Measurements from ENCODE around the gene SF3B2. TPM values are rescaled to one million over a fixed set of nuclear protein-coding genes. Genes with fewer than 3 reads are reported as not detected.
"Not testable (repeated sequence)": the region's sequence is repeated elsewhere in the genome, so short reads cannot be mapped to it uniquely, and the experiment has no call there.

Gene SF3B2
- total and polyA plus RNA-seq, 4 experiments from 2014 or later, result 74.4 to 240 (median 183) TPM

DNA sequence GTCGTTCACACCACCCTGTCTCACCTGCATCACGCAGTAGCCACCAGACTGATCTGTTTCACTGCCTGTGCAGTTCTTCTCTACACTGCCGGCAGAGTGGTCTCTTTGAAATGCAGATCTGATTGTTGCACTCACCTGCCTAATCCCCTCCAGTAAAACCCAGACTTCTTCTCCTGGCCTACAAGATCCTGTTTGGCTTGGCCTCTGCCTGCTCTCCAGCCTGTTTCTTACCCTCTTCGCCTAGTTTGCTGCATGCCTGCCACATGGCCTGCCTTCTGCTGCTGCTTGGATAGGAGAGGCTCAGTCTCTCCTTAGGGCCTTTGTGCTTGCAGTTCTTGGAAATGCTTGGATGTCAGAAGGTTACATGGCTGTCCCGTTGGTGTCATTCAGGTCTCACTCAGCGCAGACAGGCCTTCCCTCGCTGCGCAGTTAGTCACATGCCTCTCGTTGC lies 59.9 kb downstream of the SF3B2 start:
- H3K4me3 Mint-ChIP-seq, result peak overlapping the region in 7 of 8 donors; percentile 15 to 79 (median 43)
- peaks cover 99% of the 10 kb centered on the region for H3K4me1 ChIP-seq (ENCODE audit: insufficient read depth, low read length)
- POLR2A ChIA-PET (ENCODE audit: partially characterized antibody), result interaction anchor here (1.1 to 1.9 kb wide), 2 partner anchors 10 to 41 kb away, joined by 4 to 11 read pairs; partner anchors contain the start of gene PACS1
- no peaks in the 10 kb centered on the region for H3K9me3 ChIP-seq (ENCODE audit: control insufficient read depth in 1 of 2, low read length in 2 of 2)
- no peak overlapping the region for H3K27ac ChIP-seq (ENCODE audit: low read depth, low read length)
- peaks cover 71 to 97% (median 80%) of the 10 kb centered on the region in 4 donors for H3K4me1 Mint-ChIP-seq
- H3K9me3 Mint-ChIP-seq, result no peaks in the 10 kb centered on the region
- H3K36me3 Mint-ChIP-seq, result peaks cover 13 to 20% of the 10 kb centered on the region in 2 donors
- CTCF ChIA-PET (ENCODE audit: partially characterized antibody), result interaction anchor here (1.2 to 1.4 kb wide), 2 partner anchors 14 to 43 kb away, joined by 3 to 4 read pairs; no protein-coding TSS in a partner anchor
- peaks cover 2% of the 10 kb centered on the region for H3K36me3 ChIP-seq (ENCODE audit: insufficient read depth, low read length)
- intact Hi-C loops (cut with micrococcal nuclease), result no loop called here
- no peaks in the 10 kb centered on the region for H3K27me3 ChIP-seq (ENCODE audit: insufficient read depth, low read length)
- H3K27ac Mint-ChIP-seq, result peak overlapping the region; percentile 65 to 96 (median 90)
- no peak for DNase-seq
- no peaks in the 10 kb centered on the region for H3K27me3 Mint-ChIP-seq
- H3K4me3 ChIP-seq (ENCODE audit: low read length in 2 of 2), result no peak overlapping the region

DNA sequence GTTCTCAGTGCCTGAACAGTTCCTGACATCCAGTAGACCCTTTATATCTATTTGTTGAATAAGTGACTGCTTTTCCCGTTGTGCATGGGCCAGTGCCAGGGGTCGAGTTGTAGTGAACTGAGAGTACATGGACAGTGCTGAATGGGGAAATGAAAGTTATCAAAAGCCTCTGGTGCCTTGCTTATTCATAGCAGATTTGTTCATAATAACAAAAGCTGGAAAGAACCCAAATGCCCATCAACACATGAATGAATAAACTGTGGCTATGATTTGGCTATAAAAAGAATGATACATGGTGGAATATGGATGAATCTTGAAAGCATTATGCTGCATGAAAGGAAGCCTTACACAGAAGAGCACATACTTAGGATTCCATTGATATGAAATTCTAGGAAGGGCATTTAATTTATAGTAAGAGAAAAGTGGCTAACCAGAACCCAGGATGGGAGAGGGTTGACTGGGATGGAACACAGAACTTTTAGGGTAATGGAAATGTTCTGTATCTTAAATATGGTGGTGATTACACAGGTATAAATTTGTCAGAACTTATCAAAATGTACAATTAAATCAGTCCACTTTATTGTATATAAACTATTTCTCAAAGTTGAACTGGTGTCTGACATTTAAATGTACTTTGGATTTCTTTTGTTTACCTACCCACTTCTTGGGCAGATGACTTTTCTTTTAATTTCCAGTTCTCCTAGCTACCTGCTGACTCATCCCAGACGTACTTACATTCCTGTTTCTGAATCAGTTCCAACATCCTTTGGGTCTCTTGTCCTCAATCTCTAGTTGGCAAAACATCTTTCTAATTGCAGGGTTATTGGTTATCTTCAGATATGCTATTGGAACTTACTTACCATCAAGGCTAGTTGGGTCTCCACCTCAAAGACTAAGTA lies 60.7 kb downstream of the SF3B2 start:
- CTCF ChIA-PET (ENCODE audit: partially characterized antibody), result interaction anchor here (1.4 to 14.8 kb wide), 2 partner anchors 13 to 43 kb away, joined by 3 to 231 read pairs; partner anchors contain the start of gene PACS1
- no peaks in the 10 kb centered on the region for H3K36me3 ChIP-seq (ENCODE audit: insufficient read depth, low read length)
- Mint-ChIP-seq H3K27ac (peak overlapping the region; percentile 84 to 96 (median 90)), H3K36me3 (peaks cover 7 to 14% of the 10 kb centered on the region in 2 donors), H3K4me1 (peaks cover 69 to 97% (median 79%) of the 10 kb centered on the region in 4 donors), H3K4me3 (peak overlapping the region; percentile 48 to 85 (median 70)), H3K9me3 (no peaks in the 10 kb centered on the region), H3K27me3 (no peaks in the 10 kb centered on the region)
- intact Hi-C loops (cut with micrococcal nuclease), result no loop called here
- peak overlapping the region; percentile 49 for H3K27ac ChIP-seq (ENCODE audit: low read depth, low read length)
- POLR2A ChIA-PET (ENCODE audit: partially characterized antibody), result interaction anchor here (7.9 to 10.3 kb wide), 3 partner anchors 12 to 43 kb away, joined by 90 to 185 read pairs (median 128); partner anchors contain the start of gene PACS1
- H3K4me3 ChIP-seq (ENCODE audit: low read length in 2 of 2), result no peak overlapping the region
- H3K9me3 ChIP-seq (ENCODE audit: control insufficient read depth in 1 of 2, low read length in 2 of 2), result no peaks in the 10 kb centered on the region
- H3K27me3 ChIP-seq (ENCODE audit: insufficient read depth, low read length), result no peaks in the 10 kb centered on the region
- DNase-seq, result no peak
- H3K4me1 ChIP-seq (ENCODE audit: insufficient read depth, low read length), result peaks cover 99% of the 10 kb centered on the region

DNA sequence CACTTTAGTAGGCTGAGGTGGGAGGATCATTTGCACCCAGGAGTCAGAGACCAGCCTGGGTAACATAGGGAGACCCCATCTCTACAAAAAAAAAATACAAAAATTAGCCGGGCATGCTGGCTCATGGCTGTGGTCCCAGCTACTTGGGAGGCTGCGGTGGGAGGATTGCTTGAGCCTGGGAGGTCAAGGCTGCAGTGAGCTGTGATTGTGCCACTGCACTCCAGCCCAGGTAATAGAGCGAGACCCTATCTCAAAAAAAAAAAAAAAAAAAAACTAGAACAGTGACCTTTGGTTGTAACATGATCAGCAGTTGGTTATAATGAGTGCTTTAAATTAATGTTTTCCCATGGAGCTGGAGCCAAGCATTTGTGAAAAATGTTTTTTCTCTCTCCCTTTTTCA lies 62.8 kb downstream of the SF3B2 start:
- H3K36me3 Mint-ChIP-seq; H3K36me3 ChIP-seq (ENCODE audit: insufficient read depth, low read length); H3K27me3 Mint-ChIP-seq; H3K9me3 Mint-ChIP-seq; DNase-seq; H3K27me3 ChIP-seq (ENCODE audit: insufficient read depth, low read length); H3K9me3 ChIP-seq (ENCODE audit: control insufficient read depth in 1 of 2, low read length in 2 of 2): not testable (repeated sequence)
- Mint-ChIP-seq H3K27ac (peak overlapping the region; percentile 69 to 96 (median 86)), H3K4me3 (peak overlapping the region; percentile 22 to 89 (median 78)), H3K4me1 (peaks cover 65 to 97% (median 79%) of the 10 kb centered on the region in 4 donors)
- peaks cover 99% of the 10 kb centered on the region for H3K4me1 ChIP-seq (ENCODE audit: insufficient read depth, low read length)
- ChIA-PET POLR2A (ENCODE audit: partially characterized antibody) (interaction anchor here (0.7 to 10.3 kb wide), 9 partner anchors 7 to 112 kb away, joined by 3 to 185 read pairs (median 8); partner anchors contain the start of genes BANF1, PACS1 and SF3B2), CTCF (ENCODE audit: partially characterized antibody) (interaction anchor here (1.2 to 14.8 kb wide), 7 partner anchors 12 to 45 kb away, joined by 5 to 231 read pairs (median 21); partner anchors contain the start of gene PACS1)
- peak overlapping the region; percentile 51 for H3K27ac ChIP-seq (ENCODE audit: low read depth, low read length)
- intact Hi-C loops (cut with micrococcal nuclease), result loop anchor here (1.0 to 5.0 kb wide), 3 partner anchors 11 to 33 kb away; no protein-coding TSS in a partner anchor
- peak overlapping the region in 1 of 2 donors; percentile 44 for H3K4me3 ChIP-seq (ENCODE audit: low read length in 2 of 2)

DNA sequence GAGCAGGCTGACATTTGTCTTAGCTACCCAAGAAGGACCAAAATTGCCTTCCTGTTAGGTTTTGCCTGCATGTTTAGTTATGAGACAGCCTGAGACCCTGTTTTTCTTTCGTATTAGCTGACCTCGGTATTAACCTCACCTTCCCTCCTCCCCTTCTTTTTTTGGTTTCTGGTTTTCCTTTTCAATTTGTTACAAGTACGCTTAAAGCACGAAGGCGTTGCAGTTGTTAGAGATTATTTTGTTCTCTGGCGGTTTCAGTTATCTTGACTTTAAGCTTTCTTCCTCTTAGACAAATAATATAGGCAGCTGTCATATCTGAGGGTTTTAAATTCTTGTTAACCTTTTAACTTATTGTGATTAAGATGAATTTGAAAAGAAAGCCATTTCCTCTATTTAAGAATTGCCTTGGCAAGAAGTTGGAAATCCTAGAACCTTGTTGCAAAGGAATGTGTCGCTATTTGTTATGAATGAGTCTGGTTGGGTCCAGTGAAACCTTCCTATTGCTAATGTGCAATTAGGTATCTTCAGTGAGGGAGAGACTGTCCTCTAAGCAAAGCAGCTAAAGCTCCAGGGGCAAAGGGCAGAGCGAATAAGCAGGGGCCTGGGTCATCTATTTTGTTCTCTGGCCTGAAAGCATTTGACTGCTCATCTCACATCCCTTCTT lies 63.6 kb downstream of the SF3B2 start:
- ChIA-PET CTCF (ENCODE audit: partially characterized antibody) (interaction anchor here (0.8 to 14.8 kb wide), 12 partner anchors 8 to 58 kb away, joined by 3 to 231 read pairs (median 8); partner anchors contain the start of gene PACS1), POLR2A (ENCODE audit: partially characterized antibody) (interaction anchor here (0.5 to 10.3 kb wide), 17 partner anchors 8 to 477 kb away, joined by 3 to 185 read pairs (median 4); partner anchors contain the start of genes BANF1, BRMS1, CCDC85B and PACS1)
- intact Hi-C loops (cut with micrococcal nuclease), result loop anchor here (1.0 to 5.0 kb wide), 3 partner anchors 11 to 33 kb away; no protein-coding TSS in a partner anchor
- H3K9me3 ChIP-seq (ENCODE audit: control insufficient read depth in 1 of 2, low read length in 2 of 2), result no peaks in the 10 kb centered on the region
- peak; percentile 54 to 79 (median 74) for DNase-seq
- peaks cover 100% of the 10 kb centered on the region for H3K4me1 ChIP-seq (ENCODE audit: insufficient read depth, low read length)
- no peaks in the 10 kb centered on the region for H3K27me3 ChIP-seq (ENCODE audit: insufficient read depth, low read length)
- peak overlapping the region; percentile 51 for H3K27ac ChIP-seq (ENCODE audit: low read depth, low read length)
- H3K36me3 ChIP-seq (ENCODE audit: insufficient read depth, low read length), result no peaks in the 10 kb centered on the region
- H3K9me3 Mint-ChIP-seq, result no peaks in the 10 kb centered on the region
- H3K27ac Mint-ChIP-seq, result peak overlapping the region; percentile 38 to 96 (median 86)
- H3K4me3 ChIP-seq (ENCODE audit: low read length in 2 of 2), result peak overlapping the region; percentile 5 to 44
- H3K36me3 Mint-ChIP-seq, result peaks cover 0 to 7% of the 10 kb centered on the region in 2 donors
- H3K4me1 Mint-ChIP-seq, result peaks cover 67 to 100% (median 82%) of the 10 kb centered on the region in 4 donors
- H3K4me3 Mint-ChIP-seq, result peak overlapping the region; percentile 22 to 89 (median 78)
- H3K27me3 Mint-ChIP-seq, result no peaks in the 10 kb centered on the region

DNA sequence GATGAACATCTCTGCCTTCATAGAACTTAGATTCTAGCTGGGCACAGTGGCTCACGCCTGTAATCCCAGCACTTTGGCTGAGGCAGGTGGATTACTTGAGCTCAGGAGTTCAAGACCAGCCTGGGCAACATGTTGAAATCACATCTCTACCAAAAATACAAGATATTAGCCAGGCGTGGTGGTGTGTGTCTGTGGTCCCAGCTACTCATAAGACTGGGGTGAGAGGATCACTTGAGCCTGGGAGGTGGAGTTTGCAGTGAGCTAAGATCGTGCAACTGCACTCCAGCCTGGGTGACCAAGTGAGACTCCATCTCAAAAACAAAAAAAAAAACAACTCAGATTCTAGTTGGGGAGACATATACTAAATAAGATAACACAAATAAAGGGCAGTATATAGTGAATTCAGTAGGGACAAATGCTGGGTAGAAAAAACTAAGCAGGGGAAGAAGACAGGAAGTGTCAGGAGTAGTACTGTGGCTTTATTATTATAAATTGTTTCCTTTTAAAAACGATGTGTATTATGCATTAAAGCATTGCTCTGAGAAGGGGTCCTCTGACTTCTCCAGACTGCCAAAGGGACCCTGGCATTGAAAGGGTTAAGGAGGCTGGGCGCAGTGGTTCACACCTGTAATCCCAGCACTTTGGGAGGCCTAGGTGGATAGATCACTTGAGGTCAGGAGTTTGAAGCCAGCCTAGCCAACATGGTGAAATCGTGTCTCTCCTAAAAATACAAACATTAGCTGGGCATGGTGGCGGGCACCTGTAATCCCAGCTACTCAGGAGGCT lies 64.6 kb downstream of the SF3B2 start:
- POLR2A ChIA-PET (ENCODE audit: partially characterized antibody), result interaction anchor here (0.8 to 10.3 kb wide), 10 partner anchors 9 to 478 kb away, joined by 3 to 185 read pairs (median 6); partner anchors contain the start of genes BRMS1, CCDC85B, PACS1 and SF3B2
- DNase-seq, result no peak
- H3K27me3 Mint-ChIP-seq, result no peaks in the 10 kb centered on the region
- Histone ChIP-seq H3K36me3 (ENCODE audit: insufficient read depth, low read length) (no peaks in the 10 kb centered on the region), H3K4me1 (ENCODE audit: insufficient read depth, low read length) (peaks cover 100% of the 10 kb centered on the region), H3K9me3 (ENCODE audit: control insufficient read depth in 1 of 2, low read length in 2 of 2) (no peaks in the 10 kb centered on the region), H3K27ac (ENCODE audit: low read depth, low read length) (peak overlapping the region; percentile 51), H3K4me3 (ENCODE audit: low read length in 2 of 2) (peak overlapping the region; percentile 5 to 44), H3K27me3 (ENCODE audit: insufficient read depth, low read length) (no peaks in the 10 kb centered on the region)
- peaks cover 69 to 100% (median 85%) of the 10 kb centered on the region in 4 donors for H3K4me1 Mint-ChIP-seq
- H3K27ac Mint-ChIP-seq, result peak overlapping the region; percentile 38 to 96 (median 86)
- peaks cover 2 to 4% of the 10 kb centered on the region in 2 donors for H3K36me3 Mint-ChIP-seq
- intact Hi-C loops (cut with micrococcal nuclease), result loop anchor here (5.0 kb wide), 1 partner anchor 34 kb away; no protein-coding TSS in a partner anchor
- H3K9me3 Mint-ChIP-seq, result no peaks in the 10 kb centered on the region
- CTCF ChIA-PET (ENCODE audit: partially characterized antibody), result interaction anchor here (0.7 to 14.8 kb wide), 12 partner anchors 9 to 59 kb away, joined by 3 to 231 read pairs (median 8); partner anchors contain the start of gene PACS1
- H3K4me3 Mint-ChIP-seq, result peak overlapping the region; percentile 22 to 89 (median 78)

DNA sequence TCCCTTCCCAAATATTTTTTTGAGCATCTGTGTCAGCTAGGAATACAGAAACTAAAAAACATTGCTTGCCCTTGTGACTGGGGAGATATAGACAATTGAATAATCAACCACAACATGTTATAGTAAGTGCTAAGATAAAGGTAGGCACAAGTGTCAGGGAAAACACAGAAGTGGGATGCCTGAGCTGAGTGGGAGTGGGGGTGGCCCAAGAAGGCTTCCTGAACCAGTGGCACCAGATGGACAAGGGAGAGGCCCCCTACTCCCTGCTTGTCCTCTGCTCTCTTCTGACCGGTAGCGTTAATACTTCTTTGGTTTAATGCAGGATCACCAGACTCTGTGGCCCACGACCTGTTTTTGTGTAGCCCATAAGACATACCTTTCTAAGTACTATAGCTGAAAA lies 66.7 kb downstream of the SF3B2 start:
- peaks cover 0 to 6% of the 10 kb centered on the region in 2 donors for H3K36me3 Mint-ChIP-seq
- ChIA-PET CTCF (ENCODE audit: partially characterized antibody) (interaction anchor here (0.6 to 14.8 kb wide), 11 partner anchors 8 to 1554 kb away, joined by 3 to 231 read pairs (median 3); partner anchors contain the start of gene PACS1), POLR2A (ENCODE audit: partially characterized antibody) (interaction anchor here (0.7 to 10.3 kb wide), 6 partner anchors 8 to 49 kb away, joined by 3 to 185 read pairs (median 48); partner anchors contain the start of gene PACS1)
- peaks cover 62 to 94% (median 78%) of the 10 kb centered on the region in 4 donors for H3K4me1 Mint-ChIP-seq
- no peaks in the 10 kb centered on the region for H3K9me3 Mint-ChIP-seq
- no peaks in the 10 kb centered on the region for H3K36me3 ChIP-seq (ENCODE audit: insufficient read depth, low read length)
- no peaks in the 10 kb centered on the region for H3K27me3 Mint-ChIP-seq
- intact Hi-C loops (cut with micrococcal nuclease), result loop anchor here (5.0 kb wide), 1 partner anchor 37 kb away; no protein-coding TSS in a partner anchor
- H3K9me3 ChIP-seq (ENCODE audit: control insufficient read depth in 1 of 2, low read length in 2 of 2), result no peaks in the 10 kb centered on the region
- no peak overlapping the region for H3K27ac ChIP-seq (ENCODE audit: low read depth, low read length)
- H3K27me3 ChIP-seq (ENCODE audit: insufficient read depth, low read length), result no peaks in the 10 kb centered on the region
- peak overlapping the region in 6 of 8 donors; percentile 13 to 80 (median 48) for H3K4me3 Mint-ChIP-seq
- peaks cover 90% of the 10 kb centered on the region for H3K4me1 ChIP-seq (ENCODE audit: insufficient read depth, low read length)
- H3K4me3 ChIP-seq (ENCODE audit: low read length in 2 of 2), result no peak overlapping the region
- H3K27ac Mint-ChIP-seq, result peak overlapping the region; percentile 73 to 85 (median 82)
- no peak for DNase-seq

All from CD4-positive, alpha-beta memory T cell (primary cell).